ENCODE results near the gene TIPARP.

The TIPARP gene

GRCh38 chr3:156674046-156674910 lies at the start of gene TIPARP:
TSS of gene TIPARP (plus strand) at chr3:156674590. CDS start at chr3:156677698, 3,108 bp downstream.
- peak; percentile 98 for DNase-seq (ENCODE audit: low spot score)

GRCh38 chr3:156626104-156626503 lies 48.3 kb upstream of the TIPARP start:
- no peak for DNase-seq (ENCODE audit: low spot score)

GRCh38 chr3:156627946-156628569 lies 46.3 kb upstream of the TIPARP start:
- DNase-seq (ENCODE audit: low spot score), result no peak

DNA sequence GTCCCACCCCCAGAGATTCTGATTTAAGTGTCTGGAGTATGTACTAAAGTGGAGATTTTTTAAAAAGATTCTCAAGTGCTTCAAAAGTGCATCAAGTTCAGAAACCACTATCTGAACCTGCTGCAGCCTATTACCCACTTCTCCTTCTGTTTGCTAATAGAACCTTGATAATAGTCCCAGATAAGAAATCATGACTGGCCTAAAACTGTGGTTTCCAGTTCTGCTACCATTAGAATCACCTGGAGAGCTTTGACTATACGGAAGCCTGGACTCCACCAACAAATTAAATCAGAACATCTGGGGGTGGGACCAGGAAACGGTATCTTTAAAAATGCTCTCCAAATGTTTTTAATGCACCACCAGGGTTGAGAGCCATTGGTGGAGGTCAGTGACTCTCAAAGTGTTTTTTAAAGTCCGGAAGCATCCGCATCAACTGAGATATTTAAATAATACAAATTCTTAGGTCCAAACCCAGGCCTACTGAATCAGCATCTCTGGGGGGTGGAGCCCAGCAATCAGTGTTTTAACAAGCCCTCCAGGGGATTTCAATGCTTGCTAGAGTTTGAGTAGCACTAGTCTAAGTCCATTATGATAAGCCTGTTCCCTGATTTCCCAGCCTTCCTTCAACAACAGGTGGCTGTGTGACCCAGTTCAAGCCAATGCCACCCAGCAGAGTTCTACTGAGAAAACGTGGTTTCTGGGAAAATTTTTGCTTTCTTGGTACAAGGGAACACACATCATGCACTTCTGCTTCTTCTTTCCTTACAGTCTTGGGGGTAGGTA lies 45.4 kb upstream of the TIPARP start:
- no peak for DNase-seq (ENCODE audit: low spot score)

DNA sequence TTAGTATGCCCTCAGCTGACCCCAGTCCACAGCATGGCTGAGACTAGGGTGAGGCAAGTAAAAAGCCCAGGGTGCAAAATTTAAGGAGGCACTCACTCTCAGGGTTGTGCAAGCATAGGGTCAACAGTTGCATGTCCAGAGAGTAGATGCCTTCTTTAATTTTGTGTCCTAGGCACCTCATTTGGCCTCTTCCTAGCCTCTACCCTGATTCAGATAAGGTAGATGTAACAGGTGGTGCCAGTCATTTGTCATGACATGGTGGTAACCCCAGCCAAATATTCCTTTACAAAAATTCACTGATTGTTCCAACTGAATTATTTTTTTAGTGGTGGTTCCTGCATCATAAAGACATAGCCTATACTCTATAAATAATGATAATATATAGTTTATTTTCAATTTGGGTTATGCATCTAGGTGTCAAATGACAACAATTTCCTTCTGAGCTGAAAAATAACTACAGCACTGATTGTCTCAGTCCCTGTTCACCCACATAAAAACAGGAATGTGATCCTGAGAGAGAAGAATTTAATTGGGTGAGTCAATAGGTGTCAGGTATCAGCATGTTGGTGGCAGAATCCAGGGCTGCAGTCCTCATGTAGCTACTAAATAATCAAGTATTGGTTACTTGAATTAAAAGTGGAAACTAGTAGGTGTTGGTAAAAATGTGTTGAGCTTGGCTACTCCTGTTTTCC lies 44.2 kb upstream of the TIPARP start:
- DNase-seq (ENCODE audit: low spot score), result no peak

DNA sequence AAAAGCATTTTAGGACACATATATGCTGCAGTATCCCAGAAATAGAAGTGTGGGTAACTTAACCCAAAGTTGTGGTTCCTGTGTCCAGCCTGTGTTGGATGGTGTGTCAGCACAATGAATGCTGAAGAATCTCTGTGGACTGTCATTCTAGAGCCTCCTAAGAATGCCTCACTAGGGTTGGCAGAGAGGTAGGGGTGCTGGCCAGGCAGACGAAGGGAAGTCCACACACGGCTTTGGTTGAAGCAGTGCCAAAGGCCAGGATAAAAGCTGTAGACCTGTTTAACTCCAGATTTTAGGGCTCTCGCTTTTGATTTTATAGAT lies 43.7 kb upstream of the TIPARP start:
- DNase-seq (ENCODE audit: low spot score), result no peak

DNA sequence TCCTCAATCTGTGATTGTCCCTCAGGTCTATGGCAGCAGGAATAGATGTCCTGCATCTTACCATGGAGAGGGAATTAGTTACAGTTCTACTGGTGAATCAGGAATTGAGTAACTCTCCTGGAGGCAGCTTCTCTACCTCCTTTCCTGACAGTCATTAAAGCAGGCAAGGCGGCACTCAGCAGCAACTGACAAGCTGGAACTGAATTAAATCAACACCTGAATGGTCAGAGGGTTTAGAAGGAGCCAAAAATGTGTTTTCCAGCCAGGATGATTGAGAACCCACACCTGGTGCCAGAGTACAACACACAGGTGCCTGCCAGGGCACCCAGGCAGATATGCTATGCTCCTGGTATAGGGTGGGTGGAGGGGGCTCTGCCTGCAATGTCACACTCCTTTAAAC lies 43.1 kb upstream of the TIPARP start:
- no peak for DNase-seq (ENCODE audit: low spot score)

DNA sequence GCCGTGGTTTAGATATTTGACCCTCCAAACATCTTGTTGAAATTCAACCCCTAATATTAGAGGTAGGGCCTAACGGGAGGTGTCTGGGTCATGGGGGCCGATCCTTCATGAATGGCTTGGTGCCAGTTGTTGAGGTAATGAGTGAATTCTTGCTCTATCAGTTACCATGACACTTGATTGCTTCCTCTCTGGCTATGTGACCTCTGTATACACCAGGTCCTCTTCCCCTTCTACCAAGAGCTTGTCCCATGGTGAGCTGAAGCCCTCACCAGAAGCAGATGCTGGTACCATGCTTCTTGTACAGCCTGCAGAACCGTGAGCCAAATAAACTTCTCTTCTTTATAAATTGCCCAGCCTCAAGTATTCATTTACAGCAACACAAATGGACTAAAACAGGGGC lies 41.8 kb upstream of the TIPARP start:
- DNase-seq (ENCODE audit: low spot score), result no peak

DNA sequence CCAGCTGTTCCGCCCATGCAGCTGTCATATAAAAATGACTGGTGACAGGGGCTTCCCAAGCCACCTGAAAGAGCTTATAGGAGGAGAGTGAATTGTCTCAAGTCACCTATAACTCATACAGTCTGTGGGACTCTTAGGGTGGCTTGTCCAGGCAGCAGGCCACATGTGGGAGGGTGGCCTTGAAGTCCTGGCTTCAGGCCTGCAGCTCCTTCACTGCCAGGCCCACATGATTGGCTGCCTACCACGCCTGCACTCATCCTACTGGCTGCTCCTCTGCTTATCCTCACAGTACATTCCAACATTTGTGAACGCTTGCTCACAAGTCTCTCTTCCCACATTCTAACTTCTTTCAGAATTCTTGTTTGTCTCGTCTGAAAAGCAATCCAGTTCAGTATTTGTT lies 41.1 kb upstream of the TIPARP start:
- no peak for DNase-seq (ENCODE audit: low spot score)

GRCh38 chr3:156635034-156635433 lies 39.4 kb upstream of the TIPARP start:
- DNase-seq (ENCODE audit: low spot score), result no peak

DNA sequence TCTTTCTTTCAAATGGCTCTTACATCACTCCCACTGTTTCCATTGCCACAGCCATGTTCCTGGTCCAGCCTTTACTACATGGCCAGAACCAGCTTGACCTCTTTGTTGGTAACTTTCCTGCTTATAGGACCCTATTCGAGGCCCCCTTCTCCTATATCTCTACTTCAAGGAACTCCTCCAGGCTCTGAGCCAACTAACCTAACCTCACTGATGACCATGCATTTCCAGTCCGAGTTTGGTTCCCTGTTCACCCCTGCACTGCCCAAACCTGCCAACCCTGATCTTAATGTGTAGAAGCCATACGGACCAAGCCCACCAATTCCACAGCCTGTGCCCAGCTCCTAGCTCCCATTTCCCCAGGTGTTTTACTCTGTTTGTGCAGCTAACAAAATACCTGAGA lies 38.4 kb upstream of the TIPARP start:
- no peak for DNase-seq (ENCODE audit: low spot score)

- DNase-seq (ENCODE audit: low spot score), result no peak
Measured at GRCh38 chr3:156637480-156638022, 36.8 kb upstream of the TIPARP start.

DNA sequence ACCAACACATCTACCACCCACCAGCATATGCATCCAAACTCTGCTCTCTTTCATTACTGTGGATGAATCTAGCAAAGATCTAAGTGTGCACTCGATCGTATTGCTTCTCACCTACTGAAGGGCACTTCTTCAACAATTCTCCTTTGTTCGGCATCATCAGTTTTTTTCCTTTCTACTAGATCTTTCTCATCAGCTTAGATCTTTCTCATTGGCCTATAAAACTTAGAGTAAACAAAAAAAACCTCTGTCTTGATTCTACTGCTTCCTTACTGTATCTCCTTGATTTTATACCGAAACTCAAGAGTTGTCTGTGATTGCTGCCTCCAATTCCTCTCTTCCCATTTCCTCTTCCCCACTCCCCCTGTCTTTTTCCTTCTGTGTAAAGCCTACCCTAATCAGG lies 36.1 kb upstream of the TIPARP start:
- DNase-seq (ENCODE audit: low spot score), result no peak

GRCh38 chr3:156639414-156640023 lies 34.9 kb upstream of the TIPARP start:
- no peak for DNase-seq (ENCODE audit: low spot score)

- DNase-seq (ENCODE audit: low spot score), result no peak
Measured at GRCh38 chr3:156641618-156641975, 32.8 kb upstream of the TIPARP start.

DNA sequence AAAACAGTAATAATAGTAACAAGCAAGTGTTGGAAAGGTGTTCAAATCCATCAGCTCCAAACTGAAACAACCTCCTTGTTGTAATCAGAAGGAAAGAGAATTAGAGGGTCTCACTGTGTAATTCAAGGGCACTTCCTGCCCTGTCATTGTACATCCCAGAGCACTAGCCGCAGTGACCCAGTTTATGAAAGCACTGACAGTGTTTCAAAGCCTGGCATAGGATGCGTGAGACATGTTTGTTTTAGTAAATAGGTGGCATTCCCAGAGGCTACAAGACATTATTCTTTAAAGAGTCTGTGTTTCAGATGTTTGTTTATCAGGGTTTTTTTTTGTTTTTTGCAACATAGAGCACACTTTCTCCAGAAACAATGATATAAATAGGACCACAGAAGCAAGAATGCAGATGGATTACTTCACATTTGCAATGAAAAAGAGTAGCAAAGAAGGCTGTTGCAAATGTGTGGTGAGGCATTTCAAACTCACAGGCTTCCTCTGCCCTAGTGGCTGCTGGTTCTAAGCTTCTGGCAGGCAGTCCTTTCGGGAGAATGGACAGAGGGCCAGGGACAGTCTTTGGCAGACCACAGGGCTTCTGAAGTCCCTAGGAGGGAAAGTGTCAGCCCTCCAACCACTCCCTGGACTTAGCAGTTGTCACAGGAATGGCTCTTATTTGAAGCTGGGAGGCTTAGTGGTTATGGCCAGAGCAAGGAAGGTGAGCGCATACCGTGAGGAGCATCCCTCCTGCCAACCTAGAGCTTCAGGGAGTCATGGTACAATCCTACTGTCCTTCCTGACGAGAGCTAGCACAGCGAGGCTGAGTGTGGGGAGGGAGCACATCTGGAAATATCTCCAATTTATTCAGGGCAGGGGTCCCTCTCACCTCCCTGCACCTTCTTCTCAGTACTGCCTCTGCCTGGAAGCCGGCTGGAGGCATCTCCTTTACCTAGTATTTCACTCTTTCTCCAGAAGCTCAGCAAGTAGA lies 31.4 kb upstream of the TIPARP start:
- DNase-seq (ENCODE audit: low spot score), result no peak

DNA sequence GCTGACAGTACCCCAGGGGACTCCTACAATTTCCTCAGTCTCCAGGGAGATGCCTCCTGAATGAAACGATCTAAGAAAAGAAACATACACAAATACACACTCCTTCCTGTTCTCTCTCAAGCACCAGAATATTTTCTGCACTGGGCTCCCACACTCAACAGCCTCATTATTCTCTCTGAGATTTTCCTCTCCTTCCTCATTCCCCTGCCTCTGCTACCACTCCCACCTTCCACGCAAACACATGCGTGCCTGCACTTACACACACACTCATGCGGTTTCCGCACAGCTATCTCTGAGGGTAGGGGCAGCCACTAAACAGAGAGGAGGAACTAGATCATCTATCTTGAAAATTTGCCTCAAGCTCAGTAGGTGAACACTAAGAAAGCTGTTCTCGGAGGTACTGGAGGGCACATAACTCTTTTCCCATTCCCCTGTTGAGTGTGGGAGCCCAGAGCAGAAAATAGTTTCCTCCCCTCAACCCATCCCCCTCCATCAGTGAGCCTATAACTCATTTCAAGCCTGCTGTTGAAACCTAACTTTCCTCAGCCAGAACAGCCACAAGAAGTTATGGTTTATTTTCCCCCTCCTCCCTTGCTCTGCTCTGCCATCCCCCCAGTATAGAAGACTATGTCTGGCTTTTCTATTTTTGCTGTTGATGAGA lies 30.5 kb upstream of the TIPARP start:
- DNase-seq (ENCODE audit: low spot score), result peak; percentile 19

DNA sequence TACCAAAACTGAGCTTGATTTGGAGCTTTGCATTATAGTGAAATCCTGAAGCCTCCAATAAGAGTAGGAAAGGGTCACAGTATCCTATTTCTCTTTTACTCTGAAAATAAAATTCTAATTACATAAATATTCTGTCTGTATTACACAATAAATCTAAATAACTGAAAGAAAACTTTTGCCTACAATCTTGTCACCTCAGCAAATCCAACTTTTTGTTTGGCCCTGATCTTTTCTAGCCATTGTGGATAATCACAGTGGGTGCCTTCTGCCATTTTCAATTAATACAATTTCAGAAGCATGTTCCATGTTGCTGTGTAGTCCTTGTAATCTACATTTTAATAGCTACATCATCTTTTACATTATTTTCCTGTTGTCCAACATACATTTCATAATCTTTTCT lies 29.4 kb upstream of the TIPARP start:
- no peak for DNase-seq (ENCODE audit: low spot score)

- no peak for DNase-seq (ENCODE audit: low spot score)
Measured at GRCh38 chr3:156646958-156647357, 27.4 kb upstream of the TIPARP start.

DNA sequence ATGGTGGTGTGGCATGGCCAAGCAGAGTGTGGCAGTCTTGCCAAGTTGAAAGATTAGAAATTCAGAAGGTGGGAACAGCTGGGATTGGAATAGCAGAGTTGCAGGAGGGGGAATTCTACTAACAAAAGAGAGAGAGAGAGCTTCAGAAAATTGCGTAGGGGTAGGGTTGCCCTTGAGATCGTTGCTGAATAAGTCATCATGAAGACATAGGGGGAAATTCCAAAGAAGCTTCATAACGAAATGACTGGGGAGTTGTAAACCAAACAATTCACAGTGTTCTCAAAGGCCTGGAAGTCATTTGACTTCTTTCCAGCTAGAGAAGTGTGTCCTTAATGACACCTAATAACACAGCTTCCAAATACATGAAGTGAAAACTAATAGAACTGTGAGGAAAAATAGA lies 26.3 kb upstream of the TIPARP start:
- no peak for DNase-seq (ENCODE audit: low spot score)
